NCI-H2081 (cell line): ENCODE measurements around the gene ZW10.
"Not testable (repeated sequence)": the region's sequence is repeated elsewhere in the genome, so short reads cannot be mapped to it uniquely, and the experiment has no call there.

Source experiments
- DNase-seq, 2 experiments: peaks; one replicate each; lab custom pipeline; 2025; lab: John Stamatoyannopoulos, UW

ZW10 gene

DNA sequence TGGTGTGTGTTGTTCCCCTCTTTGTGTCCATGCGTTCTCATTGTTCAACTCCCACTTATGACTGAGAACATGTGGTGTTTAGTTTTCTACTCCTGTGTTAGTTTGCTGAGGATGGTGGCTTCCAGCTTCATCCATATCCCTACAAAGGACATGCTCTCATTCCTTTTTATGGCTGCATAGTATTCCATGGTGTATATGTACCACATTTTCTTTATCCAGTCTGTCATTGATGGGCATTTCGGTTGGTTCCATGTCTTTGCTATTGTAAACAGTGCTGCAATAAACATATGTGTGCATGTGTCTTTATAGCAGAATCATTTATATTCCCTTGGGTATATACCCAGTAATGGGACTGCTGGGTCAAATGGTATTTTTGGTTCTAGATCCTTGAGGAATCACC, 10.5 kb downstream of the ZW10 start:
- DNase-seq = not testable (repeated sequence)

DNA sequence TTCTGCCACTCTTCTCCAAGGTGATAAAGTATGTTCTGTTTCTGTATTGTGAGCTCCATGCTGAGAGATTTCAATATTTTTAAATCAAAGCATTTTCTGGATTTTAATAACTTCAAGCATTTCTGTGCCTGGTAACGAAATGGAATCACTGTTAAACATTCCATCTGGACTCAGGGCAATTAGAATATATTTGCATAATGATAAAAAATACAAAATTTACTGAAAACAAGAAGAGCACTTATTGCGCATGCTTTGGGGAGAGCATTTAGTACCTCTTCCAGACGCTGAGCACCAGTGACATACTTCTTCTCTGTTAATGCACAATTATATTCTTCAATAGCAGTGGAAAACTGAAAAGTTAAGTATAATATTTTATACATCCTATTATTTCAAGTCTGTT, 13.3 kb downstream of the ZW10 start:
- DNase-seq = no peak

DNA sequence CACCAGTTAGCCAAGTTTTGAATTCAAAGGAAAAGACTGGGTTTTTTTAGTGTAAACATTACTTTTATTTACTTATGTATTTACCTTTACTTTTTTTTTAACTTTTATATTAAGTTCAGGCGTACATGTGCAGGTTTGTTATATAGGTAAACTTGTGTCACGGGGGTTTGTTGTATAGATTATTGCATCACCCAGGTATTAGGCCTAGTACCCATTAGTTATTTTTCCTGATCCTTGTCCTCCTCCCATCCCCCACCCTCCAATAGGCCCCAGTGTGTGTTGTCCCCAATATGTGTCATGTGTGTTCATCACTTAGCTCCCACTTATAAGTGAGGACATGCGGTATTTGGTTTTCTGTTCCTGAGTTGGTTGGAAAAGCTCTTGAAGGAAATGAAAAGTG, 20.6 kb downstream of the ZW10 start:
- no peak for DNase-seq

DNA sequence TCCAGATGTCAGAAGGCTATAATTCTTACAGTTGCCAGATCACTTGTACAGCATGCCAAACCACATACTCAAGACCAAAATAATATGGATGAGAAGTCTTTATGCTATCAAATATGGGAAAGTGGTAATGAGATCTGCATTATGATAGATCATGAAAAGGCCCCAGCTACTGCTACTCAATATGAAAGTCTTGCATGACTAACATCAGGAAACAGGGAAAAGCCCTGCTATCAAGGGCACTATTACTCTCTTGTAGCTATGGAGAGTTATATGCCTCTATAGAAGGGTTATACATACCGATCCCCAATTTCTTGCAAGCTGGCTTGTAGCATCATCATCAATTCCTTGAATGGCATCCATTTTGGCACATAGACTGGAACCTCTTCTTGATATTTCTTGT, 37.2 kb downstream of the ZW10 start:
- DNase-seq = no peak

DNA sequence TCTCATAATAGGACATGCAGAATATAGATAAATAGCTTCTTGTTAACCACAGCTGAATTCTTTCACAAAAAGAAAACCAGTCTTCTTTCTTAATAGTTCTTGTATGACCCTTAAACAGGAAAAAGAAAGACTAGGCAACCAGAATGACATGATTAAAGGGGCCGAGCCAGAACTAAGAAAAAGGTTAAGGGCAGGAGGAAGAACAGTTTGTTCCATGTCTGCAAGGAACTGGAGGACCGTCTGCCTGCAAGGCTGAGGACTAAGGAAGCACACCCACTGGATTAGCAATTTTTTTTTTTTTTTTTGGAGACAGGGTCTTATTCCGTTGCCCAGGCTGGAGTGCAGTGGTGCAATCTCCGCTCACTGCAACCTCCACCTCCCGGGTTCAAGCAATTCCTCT, 41.4 kb downstream of the ZW10 start:
- no peak for DNase-seq

DNA sequence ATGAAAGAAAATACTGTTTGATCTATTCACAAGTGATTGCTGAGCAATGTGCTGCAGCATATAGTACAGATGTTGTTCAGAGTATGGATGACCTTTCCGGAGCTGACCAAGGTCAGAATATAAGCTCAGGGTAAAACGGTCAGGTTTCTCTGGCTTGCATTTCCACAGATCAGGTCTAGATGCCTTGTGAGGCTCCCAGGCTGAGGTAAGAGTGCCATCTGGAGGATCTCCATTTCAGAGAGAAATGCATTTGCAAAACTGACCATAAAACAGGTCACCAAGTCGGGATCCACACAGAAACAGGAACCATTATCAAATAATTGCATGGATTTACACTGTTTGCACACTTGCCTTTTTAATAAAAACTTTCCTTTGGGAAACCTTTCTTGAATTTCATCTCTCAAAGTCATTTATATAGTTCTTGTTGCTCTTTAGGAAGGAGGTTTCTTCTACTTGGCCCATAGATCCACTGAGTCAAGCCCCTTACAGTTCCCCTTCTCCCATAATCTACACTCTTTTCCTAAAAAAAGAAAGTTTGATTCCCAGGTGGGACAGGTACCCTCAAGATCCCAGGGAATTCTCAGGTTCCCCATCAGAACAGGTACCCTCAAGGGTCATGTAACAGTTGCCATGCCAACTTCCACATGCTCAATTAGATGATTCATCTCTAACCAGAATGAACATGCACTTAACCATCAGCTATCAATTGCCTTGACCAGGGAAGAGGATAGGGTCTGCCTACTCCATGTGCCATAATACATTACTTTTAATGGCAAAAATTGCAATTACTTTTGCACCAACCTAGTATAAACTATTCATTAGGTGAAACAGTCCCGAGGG, 42.4 kb downstream of the ZW10 start:
- peak; percentile 45 to 47 for DNase-seq

DNA sequence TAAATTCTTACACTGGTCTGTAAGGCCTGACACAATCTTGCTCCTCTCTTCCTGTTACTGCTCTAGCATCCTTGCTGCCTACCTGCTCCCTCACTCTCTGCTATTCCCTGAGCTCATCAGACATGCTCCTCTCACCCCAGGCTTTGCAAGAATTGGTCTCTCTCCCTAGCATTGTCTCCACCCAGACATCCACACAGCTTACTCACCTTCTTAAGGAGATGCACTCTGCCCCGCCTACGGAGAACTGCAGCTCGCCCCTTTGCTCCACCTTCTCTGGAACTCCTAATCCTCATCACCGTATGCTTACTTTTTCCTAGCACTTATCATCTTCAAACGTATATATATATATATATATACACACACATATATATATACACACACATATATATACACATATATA, 44.0 kb downstream of the ZW10 start:
- DNase-seq = no peak

DNA sequence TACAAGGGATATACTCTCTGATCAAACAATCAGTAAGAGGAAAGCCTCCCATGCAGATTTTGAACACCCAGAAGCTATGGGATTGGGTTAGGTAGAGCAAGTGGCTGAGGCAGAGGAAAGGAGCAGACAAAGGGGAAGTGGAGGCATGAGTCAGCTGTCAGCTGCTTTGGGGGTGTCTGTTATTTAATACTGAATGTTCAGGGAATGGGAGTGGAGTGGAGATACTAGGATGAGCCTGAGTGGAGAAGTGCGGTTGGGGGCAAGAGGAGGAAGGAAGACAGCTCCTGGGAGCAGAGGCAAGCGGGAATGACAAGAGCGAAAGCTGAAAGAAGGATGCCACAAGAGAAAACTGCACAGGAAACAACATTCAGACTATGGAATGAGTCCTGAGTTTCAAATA, 44.7 kb downstream of the ZW10 start:
- no peak for DNase-seq

DNA sequence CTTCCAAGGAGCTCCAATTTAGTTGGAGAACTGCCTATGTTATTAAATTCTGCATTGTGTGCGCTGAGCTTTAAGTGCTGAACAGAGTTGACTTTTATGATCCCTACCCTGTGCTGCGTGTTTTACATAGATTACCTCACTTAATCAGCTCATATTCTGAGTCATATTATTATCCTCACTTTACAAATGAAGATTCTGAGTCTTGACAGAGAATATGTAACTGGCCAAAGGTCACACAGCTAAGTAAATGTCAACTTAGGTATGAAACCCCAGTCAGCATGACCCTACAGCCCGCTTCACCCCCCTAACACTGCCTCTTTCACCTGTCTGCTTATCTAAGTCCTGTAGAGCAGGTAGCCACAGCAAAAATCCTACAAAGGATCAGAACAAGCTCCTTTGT, 47.6 kb downstream of the ZW10 start:
- no peak for DNase-seq

DNA sequence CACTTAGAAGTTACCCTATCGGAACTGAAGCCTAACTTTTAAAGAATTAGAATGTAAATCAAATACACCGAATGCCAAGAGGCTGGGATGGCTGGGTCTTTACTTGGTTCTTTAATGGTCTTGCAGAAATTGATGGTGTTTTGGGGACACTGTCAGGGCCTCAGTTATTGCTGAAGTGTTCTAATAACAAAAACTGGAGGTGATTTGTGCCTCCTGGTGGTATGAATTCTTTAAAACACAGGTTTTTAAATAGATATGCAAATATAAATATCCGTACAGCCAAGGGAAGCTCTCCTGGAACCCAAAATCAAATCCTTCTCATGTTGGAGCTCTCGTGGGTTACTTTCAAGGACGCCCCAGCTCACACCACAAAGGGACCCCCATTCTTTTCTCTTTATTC, 48.1 kb downstream of the ZW10 start:
- no peak for DNase-seq

DNA sequence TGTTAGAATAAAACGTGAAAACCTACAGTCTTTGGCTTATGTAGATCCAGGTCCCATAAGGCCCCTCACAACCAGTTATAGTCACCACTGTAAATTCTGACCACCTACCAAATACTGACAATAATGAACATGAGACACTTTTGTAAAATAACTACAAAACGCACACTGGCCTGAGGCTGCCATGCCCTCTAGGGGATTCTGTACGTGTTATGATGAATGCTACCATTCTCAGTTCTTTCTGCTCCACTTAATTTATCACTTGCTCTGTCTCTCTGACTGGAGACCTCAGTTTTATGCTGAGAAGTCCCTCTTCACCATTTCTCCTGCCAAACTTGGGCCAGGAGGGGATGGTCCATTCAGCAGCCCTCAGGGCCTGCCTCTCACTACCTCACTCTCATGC, 48.7 kb downstream of the ZW10 start:
- no peak for DNase-seq

DNA sequence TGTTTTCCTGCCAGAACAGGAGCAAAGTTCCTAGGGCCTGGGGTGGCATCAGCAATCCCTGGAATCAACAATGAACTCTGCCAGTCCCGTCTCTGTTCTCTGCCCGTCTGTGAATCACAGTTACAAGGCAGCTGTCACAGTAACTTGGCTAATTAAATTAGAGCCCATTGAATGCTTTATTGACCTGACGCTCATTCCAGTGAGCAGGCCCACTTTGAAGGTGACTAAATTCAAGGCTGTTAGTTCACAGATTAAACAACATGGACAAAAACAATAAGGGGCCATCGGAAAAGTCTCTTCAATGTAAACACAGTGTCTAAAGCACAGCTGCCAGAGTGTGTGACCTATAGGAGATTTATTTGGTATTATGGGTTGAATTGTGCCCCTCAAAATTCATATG, 49.7 kb downstream of the ZW10 start:
- DNase-seq = no peak

DNA sequence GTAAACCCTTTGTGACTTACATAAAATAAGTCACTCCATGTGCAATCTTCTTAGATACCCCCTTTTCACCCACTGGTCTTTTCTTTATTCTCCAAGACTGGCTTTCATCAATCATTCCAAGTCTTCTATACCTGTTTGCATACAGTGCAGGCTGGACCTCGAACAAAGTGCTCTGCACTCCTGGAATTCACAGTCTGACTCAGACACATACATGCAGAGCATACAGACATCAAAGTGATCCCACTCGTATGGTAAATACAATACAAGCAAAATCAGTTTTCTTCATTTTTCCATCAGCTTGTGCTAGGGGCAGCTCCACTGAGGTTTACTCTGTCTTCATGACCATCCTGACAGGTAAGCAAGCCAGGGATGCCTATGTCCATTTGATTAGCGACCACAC, 50.6 kb downstream of the ZW10 start:
- DNase-seq = no peak

DNA sequence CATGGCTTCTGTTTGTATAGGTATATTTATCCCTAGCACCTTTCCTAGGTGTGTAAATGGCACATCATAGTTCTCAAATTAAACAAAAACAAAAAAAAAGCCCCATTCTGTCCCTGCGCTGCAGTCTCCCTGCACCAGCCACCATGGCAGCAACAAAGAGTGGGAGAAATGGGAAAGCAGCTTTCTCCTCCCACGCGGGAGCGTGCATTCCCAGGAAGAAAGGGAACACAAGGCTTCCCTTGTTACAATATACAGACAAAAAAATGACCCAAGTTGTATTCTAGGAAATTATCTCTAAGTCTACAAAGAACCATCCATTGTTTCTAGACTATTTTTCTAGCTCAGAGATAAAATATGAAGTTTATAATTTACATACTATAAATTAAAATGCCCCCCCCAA, 51.3 kb downstream of the ZW10 start:
- DNase-seq = no peak

DNA sequence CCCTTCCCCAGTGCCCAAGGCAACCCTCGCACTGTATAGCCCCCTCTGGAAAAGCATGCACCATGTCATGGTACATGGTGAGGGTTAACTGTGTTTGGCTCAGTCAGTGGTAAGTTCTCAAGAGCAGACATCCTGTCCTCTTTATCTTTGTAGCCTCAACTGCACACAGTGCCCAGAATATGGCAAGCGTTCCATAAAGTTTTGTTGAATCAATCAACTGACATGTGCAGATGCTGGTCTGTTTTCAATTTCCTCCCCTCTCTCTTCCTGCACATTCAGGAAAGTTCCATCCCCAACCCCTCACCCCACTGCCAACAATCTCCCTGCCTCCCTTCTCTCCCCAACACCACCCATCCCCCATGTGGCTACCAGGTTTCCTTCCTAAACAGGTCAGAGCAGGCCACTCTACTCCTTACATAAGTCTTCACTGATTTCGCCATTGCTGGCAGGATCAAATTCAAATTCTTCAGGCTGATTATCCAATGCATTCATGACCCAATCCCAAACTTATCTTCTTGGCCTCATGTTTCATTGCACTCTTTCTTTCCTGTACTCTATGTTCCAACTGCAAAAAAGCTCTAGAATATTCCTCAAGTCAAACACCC, 51.9 kb downstream of the ZW10 start:
- no peak for DNase-seq

DNA sequence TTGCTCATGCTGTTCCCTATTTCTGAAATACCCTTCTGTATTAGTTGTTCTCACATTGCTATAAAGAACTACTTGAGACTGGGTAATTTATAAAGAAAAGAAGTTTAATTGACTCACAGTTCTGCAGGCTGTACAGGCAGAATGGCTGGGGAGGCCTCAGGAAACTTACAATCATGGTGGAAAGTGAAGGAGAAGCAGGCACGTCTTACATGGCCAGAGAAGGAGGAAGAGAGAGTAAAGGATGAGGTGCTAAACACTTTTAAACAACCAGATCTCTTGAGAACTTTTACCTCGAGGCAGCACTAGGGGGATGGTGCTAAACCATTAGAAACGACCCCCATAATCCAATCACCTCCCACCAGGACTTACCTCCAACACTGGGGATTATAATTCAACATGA, 53.0 kb downstream of the ZW10 start:
- not testable (repeated sequence) for DNase-seq

DNA sequence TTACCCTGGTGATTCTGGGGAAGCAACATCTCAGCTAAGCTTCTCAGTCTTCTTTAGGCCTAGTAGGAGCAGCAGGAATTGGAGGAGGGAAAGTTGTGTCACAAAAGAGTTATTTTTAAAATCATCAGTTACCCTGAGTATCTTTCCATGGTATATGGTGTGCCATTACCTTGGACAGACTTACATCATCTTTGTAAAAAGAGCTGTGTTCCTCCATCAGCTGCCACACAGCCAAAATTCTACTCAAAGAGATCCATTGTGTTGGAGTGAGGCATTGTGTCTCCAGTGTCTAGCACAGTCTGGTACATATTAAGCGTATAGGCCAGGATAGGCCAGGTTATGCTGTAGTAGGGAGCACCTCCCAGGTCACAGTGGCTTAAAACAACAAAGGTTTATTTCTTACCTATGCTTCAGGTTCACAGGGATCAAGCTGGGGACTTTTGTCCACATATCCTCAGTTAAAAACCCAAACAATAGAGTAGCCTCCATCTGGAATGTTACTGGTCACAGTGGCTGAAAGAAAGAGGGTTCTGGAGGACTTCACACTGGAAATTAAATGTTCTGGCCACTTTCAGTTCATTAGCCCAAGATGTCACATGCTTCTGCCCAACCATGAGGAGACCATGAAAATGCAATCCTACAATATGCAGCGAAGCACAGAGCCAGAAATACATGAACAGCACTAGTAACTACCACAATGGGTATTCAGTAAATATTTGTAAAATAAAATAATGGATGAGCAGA, 57.4 kb downstream of the ZW10 start:
- DNase-seq = no peak

DNA sequence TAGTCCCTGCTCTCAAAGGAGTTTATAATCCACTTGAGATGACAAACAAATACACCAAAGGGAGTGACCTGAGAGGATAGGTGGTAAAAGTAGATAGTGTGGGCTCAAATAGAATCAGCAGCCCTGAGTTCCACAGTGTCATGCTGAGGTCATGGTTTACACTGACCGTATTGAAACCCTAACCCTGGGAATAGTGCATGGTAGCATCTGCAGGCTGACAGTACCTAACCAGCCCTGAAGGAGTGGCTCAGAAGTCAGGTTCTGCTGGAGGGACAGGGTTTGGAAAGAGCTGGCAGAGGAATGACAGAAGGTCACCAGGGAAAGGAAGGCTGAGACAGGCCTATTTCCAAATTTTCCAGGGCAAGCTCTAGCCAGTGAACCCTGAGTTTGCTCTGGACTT, 58.2 kb downstream of the ZW10 start:
- no peak for DNase-seq

DNA sequence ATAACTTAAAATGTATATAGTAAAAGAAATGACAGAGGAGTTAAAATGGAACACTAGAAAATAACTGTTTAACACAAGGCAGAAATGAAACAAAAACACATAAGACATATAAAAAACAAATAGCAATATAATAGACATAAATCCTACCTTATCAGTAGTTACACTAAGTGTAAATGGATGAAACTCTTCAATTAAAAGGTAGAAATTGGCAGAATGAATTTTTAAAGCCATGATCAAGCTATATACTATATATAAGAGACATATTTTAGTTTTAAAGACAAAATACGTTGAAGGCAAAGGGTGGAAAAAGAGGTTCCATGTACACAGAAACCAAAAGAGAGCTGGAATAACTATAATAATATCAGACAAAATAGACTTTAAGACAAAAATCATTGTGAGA, 62.5 kb downstream of the ZW10 start:
- no peak for DNase-seq

DNA sequence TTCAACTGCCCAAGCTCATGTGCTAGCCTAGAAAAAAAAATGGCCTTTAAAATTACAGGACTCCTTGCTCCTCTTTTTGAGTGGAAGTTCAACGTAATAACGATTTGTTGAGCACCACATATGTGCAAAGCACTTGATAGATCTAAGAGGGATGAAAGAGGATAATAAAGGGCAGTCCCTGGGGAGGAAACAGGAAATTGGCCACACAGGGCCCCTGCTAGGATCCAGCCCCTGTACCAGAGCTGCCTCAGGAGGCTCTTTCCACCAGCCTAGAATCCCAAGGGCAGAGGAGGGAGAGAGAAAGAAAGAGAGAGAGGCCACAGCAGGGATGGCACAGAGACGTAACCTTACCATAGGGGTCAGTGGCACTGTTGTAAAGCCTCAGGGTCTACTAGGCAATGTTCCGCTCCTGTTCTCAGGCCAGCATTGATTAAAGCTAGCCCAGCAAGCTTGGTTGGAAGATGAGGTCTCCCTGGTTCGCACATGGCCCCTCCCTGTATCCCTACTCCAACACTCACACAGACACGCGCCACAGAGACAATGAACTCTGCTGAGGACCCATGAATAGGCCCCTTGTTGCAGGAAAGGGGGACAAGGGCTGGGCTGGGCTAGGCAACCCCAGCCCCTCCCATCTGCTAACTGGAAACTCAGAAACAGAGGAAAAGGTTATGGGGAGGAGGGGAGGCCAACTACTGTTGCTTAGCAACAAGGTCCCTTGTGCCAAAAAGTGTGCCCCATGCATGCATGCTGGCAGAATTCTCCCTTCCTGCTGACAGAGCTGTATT, 67.4 kb downstream of the ZW10 start, which contains the start of gene TMPRSS5:
TMPRSS5 (minus strand) TSS at position 438 of the 785 bp plus-strand sequence; CDS start at position 354, 84 bp downstream.
- DNase-seq = peak in 1 of 2 experiments; percentile 15

DNA sequence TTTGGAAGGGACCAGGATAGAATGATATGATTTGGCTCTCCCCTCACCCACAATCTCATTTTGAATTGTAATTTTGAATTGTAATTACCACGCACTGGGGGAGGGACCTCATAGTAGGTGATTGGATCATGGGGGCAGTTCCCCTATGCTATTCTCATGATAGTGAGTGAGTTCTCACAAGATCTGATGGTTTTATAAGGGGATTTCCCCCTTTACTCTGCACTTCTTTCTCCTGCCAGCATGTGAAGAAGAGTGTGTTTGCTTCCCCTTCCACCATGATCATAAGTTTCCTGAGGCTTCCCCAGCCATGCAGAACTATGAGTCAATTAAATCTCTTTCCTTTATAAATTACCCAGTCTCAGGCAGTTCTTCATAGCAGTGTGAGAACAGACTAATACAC, 69.9 kb downstream of the ZW10 start:
- DNase-seq = not testable (repeated sequence)

DNA sequence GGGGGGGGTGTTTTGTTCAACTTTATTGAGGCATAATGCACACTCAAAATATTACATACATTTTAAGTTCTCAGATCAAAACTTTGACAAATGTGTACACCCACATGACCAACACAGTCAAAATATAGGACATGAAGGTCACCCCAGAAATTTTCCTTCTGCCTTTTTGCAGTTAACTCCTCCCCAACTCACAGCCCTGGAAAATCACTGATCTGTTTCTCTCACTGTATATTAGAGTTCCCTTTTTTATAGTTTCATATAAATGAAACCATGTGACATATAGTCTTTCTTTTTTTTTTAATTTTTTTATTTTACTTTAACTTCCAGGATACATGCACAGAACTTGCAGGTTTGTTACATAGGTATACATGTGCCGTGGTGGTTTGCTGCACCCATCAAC, 72.0 kb downstream of the ZW10 start:
- no peak for DNase-seq
